ENCODE measurements around the gene ARHGEF37.

ARHGEF37 gene

DNA sequence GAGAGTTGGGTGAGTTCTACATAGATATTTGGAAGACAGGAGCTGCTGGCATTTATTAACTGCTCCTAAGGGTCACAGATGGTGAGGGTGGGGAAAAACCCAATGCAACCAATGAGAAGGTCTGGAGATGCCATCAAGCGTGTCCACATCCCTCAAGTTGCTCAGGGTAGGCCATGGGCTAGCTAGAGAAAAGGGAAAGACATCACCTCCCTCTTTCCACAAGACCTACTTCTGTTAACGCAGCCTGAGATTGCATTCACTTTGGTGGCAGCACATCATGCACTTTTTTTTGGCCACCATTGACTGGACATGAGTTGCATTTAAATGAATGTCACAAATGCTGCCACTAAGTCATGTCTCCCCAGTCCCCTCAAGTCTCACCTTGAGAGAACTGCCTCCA, 71.4 kb downstream of the ARHGEF37 start:
- TF ChIP-seq, protein P1, sequence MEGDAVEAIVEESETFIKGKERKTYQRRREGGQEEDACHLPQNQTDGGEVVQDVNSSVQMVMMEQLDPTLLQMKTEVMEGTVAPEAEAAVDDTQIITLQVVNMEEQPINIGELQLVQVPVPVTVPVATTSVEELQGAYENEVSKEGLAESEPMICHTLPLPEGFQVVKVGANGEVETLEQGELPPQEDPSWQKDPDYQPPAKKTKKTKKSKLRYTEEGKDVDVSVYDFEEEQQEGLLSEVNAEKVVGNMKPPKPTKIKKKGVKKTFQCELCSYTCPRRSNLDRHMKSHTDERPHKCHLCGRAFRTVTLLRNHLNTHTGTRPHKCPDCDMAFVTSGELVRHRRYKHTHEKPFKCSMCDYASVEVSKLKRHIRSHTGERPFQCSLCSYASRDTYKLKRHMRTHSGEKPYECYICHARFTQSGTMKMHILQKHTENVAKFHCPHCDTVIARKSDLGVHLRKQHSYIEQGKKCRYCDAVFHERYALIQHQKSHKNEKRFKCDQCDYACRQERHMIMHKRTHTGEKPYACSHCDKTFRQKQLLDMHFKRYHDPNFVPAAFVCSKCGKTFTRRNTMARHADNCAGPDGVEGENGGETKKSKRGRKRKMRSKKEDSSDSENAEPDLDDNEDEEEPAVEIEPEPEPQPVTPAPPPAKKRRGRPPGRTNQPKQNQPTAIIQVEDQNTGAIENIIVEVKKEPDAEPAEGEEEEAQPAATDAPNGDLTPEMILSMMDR (IDR thresholded peaks at IDR 0.05; ENCODE audit: borderline replicate concordance, insufficient read depth, low read depth, low read length): no peak
- H3K4me3 ChIP-seq (ENCODE audit: low read depth, low read length): no peak overlapping the region

DNA sequence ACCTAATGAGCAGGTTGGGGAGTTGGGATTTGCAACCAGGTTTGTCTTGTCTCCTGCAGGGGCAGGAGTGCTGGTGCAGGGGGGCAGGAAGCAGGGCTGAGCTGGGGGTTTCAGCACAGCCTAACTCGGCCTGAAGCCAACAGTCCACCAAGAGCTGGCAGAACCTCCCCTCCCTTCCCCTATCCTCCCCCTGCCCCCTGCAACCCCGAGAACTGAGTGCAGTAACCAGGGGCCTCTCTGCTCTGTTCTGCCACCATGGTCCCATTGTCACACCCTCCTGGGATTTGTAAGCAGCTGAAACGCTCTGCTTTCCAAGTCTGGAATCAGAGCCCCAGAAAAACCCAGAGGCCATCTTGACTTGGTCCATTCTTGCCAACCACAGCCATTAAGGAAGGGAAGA, 72.9 kb downstream of the ARHGEF37 start:
- TF ChIP-seq, protein P1 (IDR thresholded peaks at IDR 0.05; ENCODE audit: borderline replicate concordance, insufficient read depth, low read depth, low read length): no peak
- H3K4me3 ChIP-seq (ENCODE audit: low read depth, low read length): no peak overlapping the region

DNA sequence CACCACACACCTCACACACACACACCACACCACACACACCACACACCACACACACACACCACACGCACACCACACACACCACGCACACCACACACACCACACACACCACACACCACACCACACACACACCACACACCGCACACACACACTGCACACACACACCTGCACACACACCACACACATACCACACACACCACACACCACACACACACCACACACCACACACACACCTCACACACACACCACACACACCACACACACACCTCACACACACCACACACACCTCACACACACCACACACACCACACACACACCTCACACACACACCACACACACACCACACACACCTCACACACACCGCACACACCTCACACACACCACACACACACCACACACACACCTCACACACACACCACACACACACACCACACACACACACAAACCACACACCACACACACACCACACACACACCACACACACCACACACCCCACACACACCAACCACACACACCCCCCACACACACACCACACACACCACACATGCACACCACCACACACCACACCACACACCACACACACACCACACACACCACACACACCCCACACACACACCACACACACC, 73.7 kb downstream of the ARHGEF37 start:
- no peak overlapping the region for H3K4me3 ChIP-seq (ENCODE audit: low read depth, low read length)
- TF ChIP-seq, protein P1 (IDR thresholded peaks at IDR 0.05; ENCODE audit: borderline replicate concordance, insufficient read depth, low read depth, low read length): no peak

DNA sequence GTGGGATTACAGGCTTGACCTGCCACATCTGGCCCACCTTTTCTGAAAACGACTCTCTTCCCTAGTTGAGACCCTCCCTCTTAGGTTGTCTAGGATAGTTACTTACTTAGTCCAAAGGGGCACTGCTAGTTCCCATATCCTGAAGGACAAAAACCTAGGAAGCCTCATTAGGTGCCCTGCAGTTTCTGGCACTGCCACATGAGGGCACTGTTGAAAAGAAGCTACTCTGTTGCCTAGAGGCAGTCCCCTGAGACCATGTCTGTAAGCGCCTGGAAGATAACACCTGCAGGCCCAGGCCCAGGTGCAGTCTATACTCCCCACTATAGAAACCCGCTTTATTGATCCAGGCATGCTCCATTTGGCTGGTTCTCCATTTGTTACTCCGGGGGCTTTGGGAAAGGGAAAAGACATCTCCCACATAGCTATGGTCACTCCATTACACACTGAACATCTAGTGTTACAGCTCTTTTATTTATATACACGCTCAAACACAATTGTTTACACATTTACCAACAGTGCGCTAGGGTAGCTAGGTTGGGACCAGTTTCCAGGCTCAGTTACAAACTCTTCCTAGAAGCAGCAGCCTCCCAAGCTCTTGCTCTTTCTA, 75.4 kb downstream of the ARHGEF37 start:
- no peak overlapping the region for H3K4me3 ChIP-seq (ENCODE audit: low read depth, low read length)
- TF ChIP-seq, protein P1 (IDR thresholded peaks at IDR 0.05; ENCODE audit: borderline replicate concordance, insufficient read depth, low read depth, low read length): peak; percentile 78

DNA sequence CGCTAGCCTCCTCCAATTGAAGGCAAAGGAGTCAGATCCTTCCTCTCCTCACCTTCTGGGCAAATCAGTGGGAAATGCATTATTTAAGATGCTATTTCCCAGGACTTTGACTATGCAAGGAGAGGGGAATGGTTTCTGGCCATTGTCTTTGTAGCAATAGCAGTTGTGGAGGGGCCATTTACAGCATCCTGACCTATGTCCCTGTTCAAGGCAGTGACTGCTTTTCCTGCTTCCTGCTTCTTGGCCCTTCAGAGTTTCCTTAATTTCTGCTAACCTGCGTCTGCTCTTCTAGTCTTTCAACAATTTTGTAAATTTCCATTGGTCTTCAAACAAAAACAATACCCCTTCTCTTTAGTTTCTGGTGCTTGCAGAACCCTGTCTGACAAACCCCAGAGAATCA, 76.0 kb downstream of the ARHGEF37 start:
- TF ChIP-seq, protein P1 (IDR thresholded peaks at IDR 0.05; ENCODE audit: borderline replicate concordance, insufficient read depth, low read depth, low read length): no peak
- H3K4me3 ChIP-seq (ENCODE audit: low read depth, low read length): no peak overlapping the region

DNA sequence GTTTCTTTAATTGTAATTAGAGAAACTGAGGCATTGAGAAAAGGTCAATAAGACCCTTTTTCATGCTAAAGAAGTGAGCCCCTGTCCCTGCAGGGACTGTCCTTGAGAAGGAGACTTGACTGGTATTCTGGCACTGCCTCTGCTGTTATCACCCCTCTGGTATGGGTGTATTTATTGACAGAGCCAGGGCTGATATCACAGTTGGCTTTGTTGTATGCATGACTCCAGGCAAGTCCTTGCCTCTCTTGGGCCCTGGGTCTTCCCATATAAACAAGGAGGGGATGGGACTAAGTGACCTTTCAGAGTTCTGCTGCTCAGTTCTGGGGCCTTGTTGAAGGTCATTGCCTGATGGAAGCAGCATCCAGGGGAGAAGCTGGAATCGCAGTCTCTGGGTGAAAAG, 77.0 kb downstream of the ARHGEF37 start:
- TF ChIP-seq, protein P1 (IDR thresholded peaks at IDR 0.05; ENCODE audit: borderline replicate concordance, insufficient read depth, low read depth, low read length): no peak

DNA sequence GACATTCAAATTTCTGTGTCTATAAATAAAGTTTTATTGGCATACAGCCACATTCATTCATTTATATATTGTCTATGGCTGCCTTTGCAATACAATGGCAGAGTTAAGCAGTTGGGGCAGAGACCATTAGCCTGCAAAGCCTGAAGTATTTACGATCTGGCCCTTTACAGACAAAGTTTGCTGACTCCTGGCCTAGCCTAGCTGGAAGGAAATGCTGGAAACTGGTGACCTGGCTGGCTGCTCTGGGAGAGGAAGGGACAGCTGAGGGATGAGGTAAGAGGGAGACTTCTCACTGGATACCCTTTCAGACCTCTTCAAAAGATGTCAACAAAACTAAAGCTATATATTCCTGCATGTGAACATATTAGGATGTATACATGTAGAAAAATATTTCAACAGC, 82.8 kb downstream of the ARHGEF37 start:
- H3K4me3 ChIP-seq (ENCODE audit: low read depth, low read length): no peak overlapping the region
- TF ChIP-seq, protein P1 (IDR thresholded peaks at IDR 0.05; ENCODE audit: borderline replicate concordance, insufficient read depth, low read depth, low read length): no peak

More for the DNA sequence above, 77.0 kb downstream of the ARHGEF37 start:
- no peak overlapping the region for H3K4me3 ChIP-seq (ENCODE audit: low read depth, low read length)
